ENCODE data around the gene BCAS1. TPM values are rescaled to one million over a fixed set of nuclear protein-coding genes. Genes with fewer than 3 reads are reported as not detected.
A peak's percentile ranks its signal among the peaks of the same experiment; 100 is the strongest.

BCAS1 gene
- total RNA-seq, 1 experiment from 2014 or later, result 0.17 TPM

- no peak for TF ChIP-seq ZBTB33 (IDR thresholded peaks at IDR 0.05; ENCODE audit: extremely low read depth, insufficient replicate concordance, low read length)
Measured at GRCh38 chr20:53915446-53916172, 154.8 kb downstream of the BCAS1 start (continued).

- Histone ChIP-seq H3K9ac (ENCODE audit: low read length) (peak overlapping the region; percentile 62), H3K27me3 (ENCODE audit: insufficient read depth, low read length) (no peaks in the 10 kb centered on the region), H3K4me1 (ENCODE audit: control insufficient read depth in 1 of 2, insufficient read depth in 2 of 2, low read length in 2 of 2) (peaks cover 9 to 38% of the 10 kb centered on the region in 2 experiments), H3K36me3 (ENCODE audit: control insufficient read depth in 1 of 2, insufficient read depth in 2 of 2, low read length in 2 of 2) (no peaks in the 10 kb centered on the region), H4K20me1 (ENCODE audit: insufficient read depth) (no peaks in the 10 kb centered on the region), H3K9me2 (ENCODE audit: insufficient read depth) (no peaks in the 10 kb centered on the region), H3K4me3 (replicated peaks in 1 of 2; ENCODE audit: low read depth in 1 of 2, low read length in 2 of 2) (peak overlapping the region; percentile 52 to 55), H3K9me3 (ENCODE audit: control insufficient read depth in 1 of 2, insufficient read depth in 1 of 2, low read depth in 1 of 2, low read length in 2 of 2) (no peaks in the 10 kb centered on the region), H3K79me2 (ENCODE audit: insufficient read depth, low read length) (no peaks in the 10 kb centered on the region), H2AFZ (ENCODE audit: low read depth, low read length, poor library complexity, severe bottlenecking) (peak overlapping the region; percentile 16), H3K27ac (ENCODE audit: low read depth, low read length) (peak overlapping the region; percentile 71), H3K4me2 (ENCODE audit: low read length) (peak overlapping the region; percentile 86)
- intact Hi-C loops (cut with micrococcal nuclease), result loop anchor here (1.0 kb wide), 1 partner anchor 337 kb away; no protein-coding TSS in a partner anchor
- ChIA-PET POLR2A (interaction anchor here (1.1 to 2.5 kb wide), 3 partner anchors 161 to 293 kb away, joined by 3 to 9 read pairs (median 6); no protein-coding TSS in a partner anchor), CTCF (interaction anchor here (0.6 to 2.4 kb wide), 14 partner anchors 8 to 691 kb away, joined by 3 to 17 read pairs (median 4); no protein-coding TSS in a partner anchor), RAD21 (ENCODE audit: low non-redundant PET in 1 of 2, low total read pairs in 2 of 2, uncharacterized antibody in 2 of 2, unreplicated experiment in 2 of 2) (interaction anchor here (0.7 to 0.9 kb wide), 5 partner anchors 69 to 367 kb away, joined by 3 to 5 read pairs (median 3); no protein-coding TSS in a partner anchor)
- ATAC-seq, result peak; percentile 15
- no TSS peak for BruUV-seq (replicated peaks)
- DNase-seq (ENCODE audit: low read depth, low spot score), result no peak
- TF ChIP-seq POLR2AphosphoS5 (IDR thresholded peaks at IDR 0.05; ENCODE audit: low read depth, low read length) (no peak), EZH2 (IDR thresholded peaks at IDR 0.05) (no peak), ELF1 (IDR thresholded peaks at IDR 0.05; ENCODE audit: borderline replicate concordance, low read depth) (no peak), SP1 (IDR thresholded peaks at IDR 0.05; ENCODE audit: low read depth) (no peak), CTCF (IDR thresholded peaks at IDR 0.05 in 2 of 3, conservative IDR thresholded peaks at IDR 0.05 in 1 of 3; ENCODE audit: borderline replicate concordance in 1 of 3, insufficient read depth in 1 of 3, low read depth in 2 of 3, low read length in 2 of 3) (no peak), JUND (IDR thresholded peaks at IDR 0.05) (no peak), YY1 (IDR thresholded peaks at IDR 0.05; ENCODE audit: extremely low read depth, insufficient replicate concordance, low read depth, low read length) (no peak), REST (IDR thresholded peaks at IDR 0.05; ENCODE audit: low read depth) (no peak), ZBTB33 (IDR thresholded peaks at IDR 0.05; ENCODE audit: extremely low read depth, insufficient replicate concordance, low read length) (no peak), POLR2A (IDR thresholded peaks at IDR 0.05; ENCODE audit: borderline replicate concordance, extremely low read depth, insufficient read depth, insufficient read length) (no peak), RAD21 (IDR thresholded peaks at IDR 0.05; ENCODE audit: low read depth) (no peak; the same call in 1 of the 2 replicates)
Measured at GRCh38 chr20:53914781-53915445, 155.5 kb downstream of the BCAS1 start.
